COLO829 (cell line): Measurements from ENCODE around the gene LRRC4B.
A peak's percentile ranks its signal among the peaks of the same experiment; 100 is the strongest.
"Not testable (repeated sequence)": the region's sequence is repeated elsewhere in the genome, so short reads cannot be mapped to it uniquely, and the experiment has no call there.

ENCODE experiments used
- DNase-seq: peaks from one replicate; pipeline ENCODE4 v3.0.0; 2012; ENCODE audit warnings: low spot score

LRRC4B gene

GRCh38 chr19:50552540-50552939 lies 15.7 kb downstream of the LRRC4B start:
- no peak for DNase-seq

GRCh38 chr19:50551715-50552187 lies 16.5 kb downstream of the LRRC4B start:
- DNase-seq = no peak

DNA sequence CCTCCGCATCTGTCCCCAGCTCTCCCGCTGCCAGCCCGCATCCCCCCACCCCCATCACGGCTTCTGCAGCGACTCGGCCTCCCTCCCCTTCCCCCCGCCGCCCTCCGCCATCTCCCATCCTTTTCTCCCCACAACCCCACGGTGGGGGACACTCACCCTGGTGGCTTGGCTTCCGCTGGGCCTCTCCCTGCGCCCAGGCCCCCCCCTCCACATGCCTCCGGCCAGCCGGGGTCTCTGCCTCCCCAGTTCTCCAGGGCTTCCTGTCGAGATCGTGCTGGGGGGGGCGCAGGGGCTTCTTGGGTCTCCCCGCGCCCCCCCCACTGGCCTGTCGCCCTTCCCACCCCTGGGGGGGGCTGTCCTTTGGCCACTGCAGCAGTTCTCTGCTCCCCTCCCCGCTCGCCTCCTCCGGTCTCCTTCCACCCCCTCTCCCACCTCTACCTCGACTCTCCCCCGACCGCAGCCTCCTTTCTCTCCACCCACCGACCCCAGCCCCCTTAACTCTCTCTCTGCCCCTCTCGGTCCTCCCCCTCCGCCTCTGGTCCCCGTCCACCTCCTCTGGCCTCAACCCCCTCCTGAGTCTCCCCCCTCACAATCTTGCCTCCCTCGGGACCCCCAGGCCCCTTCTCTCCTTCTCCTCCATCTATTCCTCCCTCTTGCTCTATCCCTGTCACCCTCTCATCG lies 17.1 kb downstream of the LRRC4B start:
- no peak for DNase-seq

- no peak for DNase-seq
Observed at GRCh38 chr19:50550594-50550966, 17.7 kb downstream of the LRRC4B start.

DNA sequence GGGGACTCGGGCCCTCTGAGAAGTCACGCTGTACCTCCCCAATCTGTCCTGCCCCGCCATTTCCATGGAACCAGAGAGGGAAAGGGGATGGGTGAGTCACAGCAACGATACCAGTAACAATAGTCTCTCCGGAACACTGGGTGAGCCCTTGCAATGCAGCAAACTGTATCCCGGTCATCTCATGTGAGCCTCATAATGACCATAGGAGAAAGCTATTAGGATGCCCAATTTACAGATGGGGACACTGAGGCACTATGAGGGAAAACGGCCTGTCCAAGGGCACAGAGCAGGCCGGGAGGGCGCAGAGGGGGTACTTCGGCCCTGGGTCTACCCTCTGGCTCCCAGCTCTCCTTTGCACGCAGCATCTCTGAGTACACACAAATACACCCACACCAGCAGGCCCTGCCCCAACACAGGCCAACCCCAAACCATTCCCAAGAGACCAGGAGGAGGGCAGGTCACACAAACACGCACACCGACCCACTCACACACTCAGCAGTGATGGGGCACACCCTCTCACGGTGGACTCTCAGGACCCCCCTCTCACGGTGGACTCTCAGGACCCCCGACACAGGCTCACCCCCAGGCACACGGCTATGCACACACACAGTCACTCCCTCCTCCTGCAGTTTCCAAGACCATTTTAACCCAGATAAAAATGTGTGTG lies 18.2 kb downstream of the LRRC4B start:
- no peak for DNase-seq

- DNase-seq = no peak
Observed at GRCh38 chr19:50549059-50549926, 18.9 kb downstream of the LRRC4B start.

- DNase-seq = no peak
Observed at GRCh38 chr19:50548191-50549058, 19.8 kb downstream of the LRRC4B start.

GRCh38 chr19:50547385-50548190 lies 20.6 kb downstream of the LRRC4B start:
- DNase-seq = no peak

- no peak for DNase-seq
Observed at GRCh38 chr19:50546527-50547221, 21.6 kb downstream of the LRRC4B start.

GRCh38 chr19:50542943-50543342 lies 25.3 kb downstream of the LRRC4B start:
- no peak for DNase-seq

GRCh38 chr19:50537769-50538230 lies 30.4 kb downstream of the LRRC4B start:
- peak; percentile 87 for DNase-seq

- no peak for DNase-seq
Observed at GRCh38 chr19:50537306-50537685, 30.9 kb downstream of the LRRC4B start.

DNA sequence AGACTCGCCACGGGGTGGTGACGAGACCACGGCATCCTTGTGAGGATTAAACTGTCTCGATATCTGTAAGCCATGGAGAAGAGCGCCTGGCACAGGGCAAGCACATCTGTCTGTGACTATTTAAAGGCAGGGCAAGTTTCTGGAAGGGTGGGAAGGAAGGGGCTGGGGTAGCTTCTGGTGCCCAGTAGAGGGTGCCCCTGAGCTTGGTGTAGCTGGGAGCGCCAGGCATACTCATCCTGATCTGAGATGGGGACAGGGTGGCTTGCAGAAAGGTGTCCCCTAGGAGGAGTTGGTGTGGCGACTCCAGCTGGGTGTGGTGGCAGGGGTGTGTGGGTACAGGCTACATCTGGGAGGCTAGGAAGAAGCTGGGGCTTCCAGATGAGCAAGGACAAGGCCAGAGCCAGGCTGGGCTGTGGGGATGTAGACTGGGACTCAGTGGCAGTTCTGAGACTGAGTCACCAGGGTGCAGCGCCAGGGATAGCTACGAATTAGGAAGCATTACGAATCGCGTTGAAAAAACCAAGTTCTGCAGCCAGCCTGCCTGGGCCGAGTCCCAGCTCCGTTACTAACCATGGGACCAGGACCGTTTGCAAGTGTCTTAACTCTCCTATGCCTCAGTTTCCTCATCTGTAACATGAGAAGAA lies 31.5 kb downstream of the LRRC4B start:
- DNase-seq = no peak

GRCh38 chr19:50535672-50536187 lies 32.5 kb downstream of the LRRC4B start:
- DNase-seq = no peak

GRCh38 chr19:50534478-50534877 lies 33.8 kb downstream of the LRRC4B start:
- DNase-seq = no peak

- no peak for DNase-seq
Observed at GRCh38 chr19:50532952-50533351, 35.3 kb downstream of the LRRC4B start.

DNA sequence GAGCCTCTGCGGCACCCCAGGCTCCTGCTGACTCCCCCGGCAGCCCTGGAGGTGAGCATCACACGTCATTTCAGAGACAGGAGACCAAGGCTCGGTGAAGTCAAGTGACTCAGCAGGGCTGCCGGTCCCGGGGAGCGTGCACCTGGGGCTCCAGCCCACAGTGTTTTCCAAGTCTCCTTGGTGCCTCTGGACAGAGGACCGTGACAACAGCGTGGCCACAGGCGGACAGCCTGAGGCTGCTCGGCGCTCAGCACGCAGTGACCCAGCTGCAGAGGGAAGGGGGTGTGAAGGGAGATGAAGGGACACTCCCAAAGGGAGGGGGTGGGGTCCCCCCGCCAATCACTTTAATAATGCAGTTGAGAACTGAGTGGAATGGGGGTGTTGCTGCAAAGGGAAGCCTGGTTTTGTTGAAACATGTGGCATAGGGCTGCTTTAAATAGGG lies 37.0 kb downstream of the LRRC4B start:
- DNase-seq = no peak

DNA sequence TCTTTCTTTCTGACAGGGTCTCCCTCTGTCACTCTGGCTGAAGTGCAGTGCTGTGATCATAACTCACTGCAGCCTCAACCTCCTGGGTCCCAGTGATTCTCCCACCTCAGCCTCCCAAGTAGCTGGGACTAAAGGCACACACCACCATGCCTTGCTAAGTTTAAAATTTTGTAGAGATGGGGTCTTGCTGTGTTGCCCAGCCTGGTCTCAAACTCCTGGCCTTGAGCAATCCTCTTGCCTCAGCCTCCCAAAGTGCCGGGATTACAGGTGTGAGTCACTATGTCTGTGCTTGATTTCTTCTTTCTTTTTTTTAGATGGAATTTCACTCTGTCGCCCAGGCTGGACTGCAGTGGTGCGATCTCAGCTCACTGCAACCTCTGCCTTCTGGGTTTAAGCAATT lies 40.2 kb downstream of the LRRC4B start:
- DNase-seq = not testable (repeated sequence)

DNA sequence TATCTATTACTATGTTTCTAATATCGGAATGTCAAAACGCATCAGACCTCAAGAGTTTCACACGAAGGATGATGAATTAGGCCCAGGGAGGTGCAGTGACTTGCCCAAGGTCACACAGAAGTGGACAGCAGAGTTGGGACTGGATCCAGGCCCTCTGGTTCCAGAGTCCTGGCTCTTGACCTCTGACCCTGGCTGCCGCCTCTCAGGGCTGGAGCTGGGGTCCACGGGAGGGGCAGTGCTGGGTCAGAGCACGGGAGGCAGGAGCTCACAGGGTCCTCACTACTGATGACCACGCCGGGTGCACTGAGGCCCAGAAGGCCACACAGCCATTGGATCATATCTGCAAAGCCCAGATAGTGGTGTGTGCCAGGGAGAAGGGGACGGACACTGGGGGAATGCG lies 45.4 kb downstream of the LRRC4B start:
- DNase-seq = no peak
